Stimulated activated CD4-positive, alpha-beta T cell treated with anti-CD3 and anti-CD28 coated beads, Interleukin-12 subunit alpha, Interleukin-12 subunit beta, amount 100 ng/mL, for 48 hours (primary cell): ENCODE measurements around the gene ATP2B2.

Source experiments
- DNase-seq, 3 donors: peaks; one replicate each; pipeline ENCODE4 v3.0.0-alpha.2; 2020; ENCODE audit warnings: low read depth in 2 of 3, low spot score in 1 of 3

ATP2B2 gene

DNA sequence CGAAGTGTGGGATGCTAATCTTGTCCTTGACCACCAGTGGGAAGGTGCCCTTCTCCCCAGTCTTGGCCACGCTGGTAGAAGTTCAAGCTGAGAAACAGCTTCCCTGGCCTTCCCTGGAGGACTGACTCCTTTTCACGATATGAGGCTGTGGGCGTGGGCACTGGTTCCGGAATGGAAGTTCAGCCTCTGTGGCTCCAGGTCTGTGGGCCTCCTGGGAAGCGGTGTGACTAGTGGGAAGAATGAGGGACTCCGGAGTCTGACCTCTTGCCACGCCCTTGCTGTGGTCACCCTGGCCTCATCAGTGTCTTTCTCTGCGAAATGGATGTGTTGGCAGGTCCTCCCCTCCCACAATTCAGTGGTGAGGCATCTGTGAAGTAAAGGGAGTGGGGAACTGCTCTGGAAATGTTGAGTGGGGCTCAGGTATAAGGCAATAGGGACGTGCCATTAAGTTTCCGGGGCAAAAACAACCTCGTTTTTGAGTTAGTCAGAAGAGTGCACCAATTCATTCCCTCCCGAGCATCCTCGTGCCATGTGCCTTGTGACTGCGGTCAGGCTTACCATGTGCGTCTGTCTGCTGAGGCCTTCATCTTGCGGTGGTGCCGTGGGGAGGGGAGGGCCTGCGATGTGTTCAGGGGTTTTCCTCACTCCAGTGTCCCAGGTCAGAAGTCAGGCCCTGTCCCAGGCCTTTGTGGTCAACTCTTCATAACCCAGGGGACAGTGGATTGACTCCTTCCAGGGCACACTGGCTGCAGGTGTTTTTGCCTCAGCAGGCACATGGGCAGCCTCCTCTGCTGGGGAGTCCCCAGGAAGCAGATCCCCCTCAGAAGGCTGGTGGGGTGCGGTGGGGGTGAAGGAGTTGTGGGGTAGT lies 172.7 kb downstream of the ATP2B2 start:
- no peak for DNase-seq

DNA sequence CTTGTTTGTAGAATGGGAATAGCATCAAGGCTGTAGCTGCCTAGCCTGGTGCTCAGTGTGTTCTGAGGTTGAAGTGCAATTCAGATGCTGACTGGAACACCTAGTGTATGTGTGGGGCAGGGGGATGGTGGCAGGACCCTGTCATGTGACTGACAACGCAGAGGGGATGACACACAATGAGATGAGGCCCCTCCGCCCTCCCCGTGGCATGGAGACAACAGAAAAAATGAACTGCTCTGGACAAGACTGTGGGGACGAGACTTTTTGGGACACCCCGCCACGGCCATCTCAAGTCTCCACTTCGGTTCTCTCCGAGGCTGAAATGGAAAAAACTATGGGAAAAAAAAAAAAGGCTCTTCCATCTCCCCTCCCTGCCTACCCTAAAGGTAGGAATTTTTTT lies 174.1 kb downstream of the ATP2B2 start:
- DNase-seq = no peak

DNA sequence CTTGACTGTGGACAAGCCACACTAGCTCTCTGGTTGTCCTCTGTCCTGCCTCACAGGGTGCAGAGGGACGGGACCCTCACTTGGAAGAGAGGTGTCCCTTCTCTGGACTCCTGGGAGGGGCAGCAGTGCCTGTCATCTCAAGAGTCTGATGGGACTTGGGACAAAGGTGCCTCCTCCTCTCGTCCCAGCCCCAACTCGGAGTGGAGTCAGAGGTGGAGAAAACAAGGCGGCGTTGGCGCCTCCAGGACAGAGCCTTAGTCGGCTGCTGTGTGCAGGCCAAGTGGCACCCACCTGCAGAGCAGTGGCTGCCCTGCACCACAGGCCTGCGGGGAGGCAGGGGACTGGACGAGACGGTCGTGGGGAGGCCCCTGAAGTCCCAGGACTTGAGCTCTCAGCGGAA lies 175.1 kb downstream of the ATP2B2 start:
- no peak for DNase-seq

DNA sequence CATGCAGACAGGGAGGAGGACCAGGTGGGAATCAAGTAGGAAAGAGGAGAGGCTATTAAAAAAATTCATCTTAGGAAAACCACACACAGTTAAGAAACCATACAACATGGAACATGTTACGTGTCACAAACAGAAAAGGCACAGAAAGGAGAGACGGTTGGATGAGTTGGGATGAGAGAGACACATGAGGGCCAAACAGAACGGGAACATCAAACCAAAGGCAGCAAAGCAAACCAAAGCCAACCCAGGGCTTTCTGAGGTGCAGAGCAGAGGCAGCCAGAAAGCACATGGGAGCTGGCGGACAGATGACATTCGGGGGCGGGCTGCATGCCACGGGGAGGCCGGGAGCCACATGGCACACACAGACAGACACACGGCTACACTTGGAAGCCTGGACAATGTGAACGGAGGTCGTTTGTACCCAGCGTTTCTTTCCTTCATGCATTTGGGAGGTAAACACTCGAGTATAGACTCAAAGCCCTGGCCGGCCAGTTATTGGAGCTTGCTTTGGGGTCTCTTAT lies 175.8 kb downstream of the ATP2B2 start:
- no peak for DNase-seq

GRCh38 chr3:10328460-10329071 lies 176.8 kb downstream of the ATP2B2 start:
- no peak for DNase-seq

DNA sequence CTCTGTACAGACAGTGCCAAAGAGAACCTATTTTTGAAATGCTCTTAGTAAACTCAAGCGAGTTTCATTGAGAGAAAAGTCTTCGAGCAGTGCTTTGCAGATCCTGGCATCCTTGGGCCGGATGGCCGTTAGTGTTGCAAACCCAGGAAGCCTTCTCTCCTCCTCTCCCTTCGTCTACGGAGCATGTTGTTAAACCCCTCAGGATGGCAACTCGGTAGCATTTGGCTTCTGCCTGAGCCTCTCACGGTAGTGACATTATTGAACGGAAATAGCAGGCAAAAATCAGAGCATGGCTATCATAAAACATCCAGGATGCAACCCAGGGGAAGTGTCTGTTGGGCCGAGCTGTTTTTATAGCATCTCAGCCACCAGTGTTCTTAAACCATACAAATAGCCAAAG lies 177.8 kb downstream of the ATP2B2 start:
- DNase-seq = no peak

GRCh38 chr3:10322352-10322710 lies 183.1 kb downstream of the ATP2B2 start:
- peak in 1 of 3 donors; percentile 38 for DNase-seq

DNA sequence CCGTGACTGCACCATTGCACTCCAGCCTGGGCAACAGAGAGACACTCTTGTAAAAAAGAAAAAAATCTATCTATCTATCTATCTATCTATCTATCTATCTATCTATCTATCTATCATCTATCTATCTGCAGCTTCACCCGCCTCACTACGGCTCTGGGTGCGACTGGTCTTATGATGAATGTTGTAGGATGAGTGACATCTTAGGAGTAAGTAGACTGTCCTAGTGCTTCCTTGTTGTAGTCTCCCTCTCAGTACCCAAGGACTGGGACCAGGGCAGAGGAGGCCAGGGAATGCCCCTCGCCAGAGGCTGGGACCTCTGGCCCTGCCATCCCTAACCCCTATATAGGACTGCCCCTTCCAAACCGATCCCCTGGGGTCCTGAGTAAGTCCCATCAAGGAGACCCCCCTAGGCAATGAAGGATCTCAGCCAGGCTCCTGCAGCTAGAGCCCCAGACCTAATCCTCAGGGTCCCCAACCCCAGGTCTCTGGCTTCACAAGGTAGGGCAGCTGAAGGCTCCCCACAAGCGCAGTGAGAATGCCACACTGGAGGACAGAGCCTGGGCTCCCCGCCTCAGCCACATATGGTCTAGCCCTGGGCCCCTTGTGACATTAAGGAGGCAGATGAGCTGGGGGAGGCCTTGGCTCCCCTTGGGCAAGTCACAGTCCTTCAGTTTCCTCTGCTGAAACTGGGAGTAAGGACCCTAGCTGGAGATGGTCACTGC lies 183.6 kb downstream of the ATP2B2 start:
- DNase-seq = no peak

- no peak for DNase-seq
Measured at GRCh38 chr3:10320320-10320677, 185.1 kb downstream of the ATP2B2 start.

GRCh38 chr3:10319804-10320203 lies 185.6 kb downstream of the ATP2B2 start:
- DNase-seq = no peak

DNA sequence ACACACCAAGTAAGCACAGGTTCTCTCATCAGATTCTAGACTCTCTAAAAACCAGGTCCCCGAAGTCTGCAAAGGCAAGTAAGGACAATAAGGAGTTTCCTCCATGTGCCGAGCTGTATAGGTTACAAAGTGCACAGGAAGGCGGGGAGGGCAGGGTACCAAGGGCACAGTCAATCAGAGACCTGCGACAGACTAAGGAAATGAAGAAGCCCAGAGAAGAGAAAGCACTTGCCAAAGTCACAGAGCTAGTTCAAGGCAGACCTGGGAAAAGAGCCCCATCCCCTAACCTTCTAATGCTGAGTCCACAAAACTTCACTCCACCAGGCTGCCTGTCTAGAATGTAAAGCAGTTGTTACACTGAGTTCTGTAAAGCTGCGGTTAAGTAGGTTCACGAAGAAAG lies 186.1 kb downstream of the ATP2B2 start:
- DNase-seq = no peak

DNA sequence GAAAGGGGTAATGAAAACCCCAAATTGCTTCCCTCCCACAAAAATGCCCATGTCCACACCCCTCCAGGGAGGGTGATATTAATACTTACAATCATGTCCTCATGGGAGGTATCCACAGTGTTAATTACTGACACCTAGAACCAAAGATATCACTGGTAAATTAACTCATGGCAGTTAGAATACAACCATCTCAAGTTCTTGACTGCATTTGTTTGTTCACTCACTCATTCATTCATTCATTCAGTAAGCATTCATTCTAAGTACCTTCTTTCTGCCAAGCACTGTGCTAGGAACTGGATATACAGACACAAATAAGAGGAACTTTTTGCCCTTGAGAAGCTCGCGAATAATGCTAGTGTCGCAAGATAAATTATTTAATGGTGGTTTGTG lies 187.4 kb downstream of the ATP2B2 start:
- DNase-seq = no peak

- no peak for DNase-seq
Measured at GRCh38 chr3:10317311-10317960, 187.9 kb downstream of the ATP2B2 start.

DNA sequence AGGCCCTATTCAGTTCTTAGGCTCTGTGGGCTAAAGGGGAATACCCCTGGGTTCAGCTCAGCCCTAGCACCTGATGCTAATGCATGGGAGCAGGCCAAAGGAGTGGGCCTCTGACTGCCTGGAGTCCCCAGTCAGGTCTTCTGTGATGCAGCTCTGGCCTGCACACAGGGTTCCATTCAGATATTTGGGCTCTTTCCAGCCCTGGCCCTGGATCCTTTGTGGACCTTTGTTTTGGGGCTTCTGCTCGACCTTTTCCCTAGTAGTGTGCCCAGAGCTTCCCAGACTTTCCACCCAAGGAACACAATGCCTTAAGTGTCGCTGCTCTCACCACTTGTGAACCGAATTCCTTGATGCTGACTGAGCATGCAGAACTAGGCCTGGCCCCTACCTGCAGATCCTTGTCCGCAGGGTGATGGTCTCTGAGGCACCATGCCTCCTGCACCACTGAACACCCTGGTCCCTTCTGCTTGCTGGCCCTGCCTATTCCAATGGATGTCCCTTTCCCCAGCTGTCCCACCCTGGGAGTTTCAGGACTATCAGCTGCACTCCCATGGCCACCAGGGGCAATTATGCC lies 189.5 kb downstream of the ATP2B2 start:
- DNase-seq = no peak

GRCh38 chr3:10315101-10315500 lies 190.3 kb downstream of the ATP2B2 start:
- DNase-seq = no peak

DNA sequence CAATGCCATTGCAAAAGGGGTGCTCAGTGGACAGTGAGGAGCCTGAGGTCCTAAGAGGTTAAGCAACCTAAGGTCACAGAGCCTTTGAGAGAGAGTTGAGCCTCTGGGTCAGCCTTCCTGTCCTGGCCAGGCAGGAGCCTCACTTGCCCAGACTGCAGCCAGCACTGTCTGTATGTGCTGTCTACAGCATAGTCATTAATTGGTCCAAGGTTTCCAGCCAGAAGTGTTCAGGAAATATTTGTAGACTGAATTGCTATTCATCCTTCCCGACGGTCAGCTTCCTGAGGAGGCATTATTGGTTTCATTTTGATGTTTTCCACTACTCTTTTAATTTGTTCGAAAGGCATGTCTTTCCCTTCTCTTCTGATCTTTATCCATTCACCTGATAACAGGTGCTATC lies 192.5 kb downstream of the ATP2B2 start:
- no peak for DNase-seq

DNA sequence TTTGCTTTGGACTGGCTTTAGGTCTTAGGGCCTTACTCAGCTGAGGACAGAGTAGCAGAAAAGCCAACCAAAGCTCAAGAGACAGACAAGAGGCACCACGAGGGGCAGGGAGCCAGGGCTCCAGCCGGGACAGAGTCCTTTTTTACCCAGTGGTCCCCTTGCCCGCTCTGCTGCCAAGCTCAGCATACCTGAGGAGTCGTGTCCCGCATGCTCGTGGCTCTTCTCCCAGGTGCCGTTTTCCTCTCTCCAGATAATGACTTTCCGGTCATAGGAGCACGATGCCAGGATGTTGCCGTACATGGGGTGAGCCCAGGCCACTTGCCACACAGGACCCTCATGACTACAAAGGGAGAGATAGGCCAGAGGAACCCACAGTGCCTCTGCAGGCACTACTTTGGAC lies 193.0 kb downstream of the ATP2B2 start:
- DNase-seq = no peak

GRCh38 chr3:10311710-10312109 lies 193.7 kb downstream of the ATP2B2 start:
- no peak for DNase-seq

DNA sequence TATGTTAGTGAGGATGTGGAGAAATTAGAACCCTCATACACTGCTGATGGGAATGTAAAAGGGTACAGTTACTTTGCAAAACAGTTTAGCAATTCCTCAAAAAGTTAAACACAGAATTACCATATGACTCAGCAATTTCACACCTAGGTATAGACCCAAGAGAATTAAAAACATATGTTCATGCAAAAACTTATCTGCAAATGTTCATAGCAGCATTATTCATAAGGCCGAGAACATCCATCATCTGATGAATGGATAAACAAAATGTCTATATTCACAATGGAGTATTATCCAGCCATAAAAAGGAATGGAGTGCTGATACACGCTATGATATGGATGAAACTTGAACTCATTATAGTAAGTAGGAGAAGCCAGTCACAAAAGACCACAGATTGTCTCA lies 194.8 kb downstream of the ATP2B2 start:
- no peak for DNase-seq

- no peak for DNase-seq
Measured at GRCh38 chr3:10309736-10310135, 195.7 kb downstream of the ATP2B2 start.

DNA sequence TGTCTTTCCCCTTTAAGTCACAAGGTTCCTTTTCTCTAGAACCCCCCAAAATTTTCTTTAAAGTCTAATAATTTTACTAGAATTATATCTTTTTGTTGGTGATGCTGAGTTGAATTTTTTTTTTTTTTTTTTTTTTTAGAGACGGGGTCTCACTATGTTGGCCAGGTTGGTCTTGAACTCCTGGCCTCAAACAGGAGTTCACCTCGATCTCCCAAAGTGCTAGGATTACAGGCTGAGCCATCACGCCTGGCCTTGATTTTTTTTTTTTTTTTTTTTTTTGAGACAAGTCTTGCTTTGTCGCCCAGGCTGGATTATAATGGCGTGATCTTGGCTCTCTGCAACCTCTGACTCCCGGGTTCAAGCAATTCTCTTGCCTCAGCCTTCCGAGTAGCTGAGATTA lies 196.7 kb downstream of the ATP2B2 start:
- no peak for DNase-seq
